GM18517 (cell line): ENCODE measurements around the gene ACAD9.

Experiments
- ATAC-seq: cut with Tn5 transposase; IDR thresholded peaks from one replicate; pipeline ENCODE4 v1.9.1; 2021; ENCODE audit warnings: mild to moderate bottlenecking, moderate library complexity; ENCODE audit not compliant: unreplicated experiment

ACAD9 gene

DNA sequence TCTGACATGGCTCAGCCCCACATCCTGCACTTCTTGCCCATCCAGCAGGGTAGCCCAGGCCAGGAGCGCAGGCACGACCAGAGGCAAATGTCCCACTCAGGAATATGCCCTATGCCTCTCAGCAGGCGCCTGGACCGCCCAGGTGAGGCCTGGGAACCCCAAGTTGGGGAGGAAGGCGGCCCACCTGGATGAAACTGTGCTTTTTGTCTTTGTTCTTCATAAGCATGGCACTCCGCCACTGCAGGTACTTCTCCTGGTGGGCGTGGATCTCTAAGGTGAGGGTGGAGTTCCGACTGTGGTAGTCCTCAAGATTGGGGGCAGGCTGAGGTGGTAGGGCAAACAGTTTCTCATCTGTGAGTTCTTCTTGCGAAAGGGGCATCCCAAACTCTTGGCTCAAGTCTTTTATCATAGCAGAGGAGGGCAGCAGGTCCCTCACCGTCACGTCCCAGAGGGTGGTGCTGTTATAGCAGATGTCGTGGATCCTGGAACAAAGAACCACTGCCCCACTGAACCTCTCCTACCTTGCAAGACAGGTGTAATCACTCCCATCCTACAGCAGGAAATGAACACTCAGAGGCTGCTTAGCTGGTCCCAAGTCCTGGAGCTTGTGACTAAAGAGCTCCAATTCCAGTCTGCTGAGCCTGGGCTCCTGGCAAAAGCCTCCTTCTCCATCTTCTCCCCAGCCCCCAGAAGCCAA, 53.2 kb downstream of the ACAD9 start:
- no peak for ATAC-seq

- no peak for ATAC-seq
These were observed 53.9 kb downstream of the ACAD9 start for GRCh38 chr3:128933213-128933921.

- no peak for ATAC-seq
These were observed 54.5 kb downstream of the ACAD9 start for GRCh38 chr3:128933922-128934253.

- ATAC-seq: no peak
These were observed 56.5 kb downstream of the ACAD9 start for GRCh38 chr3:128935922-128936321.

DNA sequence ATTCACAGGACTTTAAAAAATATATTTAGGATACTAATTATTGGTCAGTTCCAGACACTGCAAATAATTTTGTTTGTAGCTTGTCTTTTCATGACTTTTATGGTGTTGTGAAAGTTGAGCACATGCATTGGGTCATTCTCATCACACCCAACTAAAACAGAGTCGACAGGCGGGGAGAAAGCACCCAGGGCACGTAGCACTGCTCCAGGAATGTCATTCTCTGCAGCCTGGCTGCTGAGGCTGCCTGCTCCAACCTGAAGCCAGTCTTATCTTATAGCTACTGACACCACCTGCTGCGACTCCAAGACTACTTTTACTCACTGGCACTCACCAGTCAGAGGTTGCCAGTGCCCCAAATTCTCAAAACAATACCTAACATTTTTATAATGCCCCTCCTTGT, 56.9 kb downstream of the ACAD9 start:
- no peak for ATAC-seq

DNA sequence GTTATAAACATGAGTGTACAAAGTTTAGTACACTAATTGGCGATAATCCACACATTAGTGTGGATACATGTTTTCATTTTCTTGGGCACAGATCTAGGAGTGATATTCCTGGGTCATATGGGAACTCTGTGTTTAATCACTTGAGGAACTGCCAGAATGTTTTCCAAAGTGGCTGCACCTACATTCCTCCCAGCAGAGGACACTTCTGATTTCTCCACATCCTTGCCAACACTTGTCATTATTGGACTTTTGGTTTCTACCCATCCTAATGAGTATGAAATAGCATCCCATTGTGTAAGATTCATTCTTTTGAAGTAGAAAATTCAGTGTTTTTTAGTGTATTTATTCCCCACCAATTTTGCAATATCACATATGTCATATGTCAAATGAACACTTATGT, 60.8 kb downstream of the ACAD9 start:
- no peak for ATAC-seq

DNA sequence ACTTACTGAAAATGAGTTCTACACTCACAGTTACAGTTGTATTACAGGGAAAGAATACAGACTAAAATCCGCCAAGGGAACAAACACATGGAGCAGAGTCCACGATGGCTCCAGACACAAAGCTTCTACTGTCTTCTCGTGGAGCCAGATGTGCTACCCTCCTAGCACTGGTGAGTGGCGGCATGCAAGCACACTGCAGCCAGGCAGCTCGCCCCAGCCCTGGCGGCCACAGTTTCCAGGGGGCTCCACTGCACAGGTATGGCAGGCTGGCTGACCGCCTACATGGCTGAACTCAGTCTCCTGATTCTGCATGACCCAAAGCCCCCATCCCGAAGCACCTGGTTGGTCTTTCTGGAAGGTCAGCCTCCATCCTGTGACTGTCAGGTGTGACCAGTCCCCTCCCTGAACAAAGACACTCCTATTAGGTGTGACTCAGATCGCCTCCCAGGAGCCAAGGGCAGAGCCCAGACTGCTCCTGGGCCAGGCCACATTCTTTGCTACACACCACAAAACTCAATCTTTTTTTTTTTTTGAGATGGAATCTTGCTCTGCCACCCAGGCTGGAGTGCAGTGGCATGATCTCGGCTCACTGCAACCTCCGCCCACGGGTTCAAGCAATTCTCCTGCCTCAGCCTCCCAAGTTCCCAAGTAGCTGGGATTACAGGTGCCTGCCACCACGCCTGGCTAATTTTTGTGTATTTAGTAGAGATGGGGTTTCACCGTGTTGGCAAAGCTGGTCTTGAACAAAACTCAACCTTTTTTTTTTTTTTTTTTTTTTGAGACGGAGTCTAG, 62.9 kb downstream of the ACAD9 start:
- ATAC-seq: no peak

DNA sequence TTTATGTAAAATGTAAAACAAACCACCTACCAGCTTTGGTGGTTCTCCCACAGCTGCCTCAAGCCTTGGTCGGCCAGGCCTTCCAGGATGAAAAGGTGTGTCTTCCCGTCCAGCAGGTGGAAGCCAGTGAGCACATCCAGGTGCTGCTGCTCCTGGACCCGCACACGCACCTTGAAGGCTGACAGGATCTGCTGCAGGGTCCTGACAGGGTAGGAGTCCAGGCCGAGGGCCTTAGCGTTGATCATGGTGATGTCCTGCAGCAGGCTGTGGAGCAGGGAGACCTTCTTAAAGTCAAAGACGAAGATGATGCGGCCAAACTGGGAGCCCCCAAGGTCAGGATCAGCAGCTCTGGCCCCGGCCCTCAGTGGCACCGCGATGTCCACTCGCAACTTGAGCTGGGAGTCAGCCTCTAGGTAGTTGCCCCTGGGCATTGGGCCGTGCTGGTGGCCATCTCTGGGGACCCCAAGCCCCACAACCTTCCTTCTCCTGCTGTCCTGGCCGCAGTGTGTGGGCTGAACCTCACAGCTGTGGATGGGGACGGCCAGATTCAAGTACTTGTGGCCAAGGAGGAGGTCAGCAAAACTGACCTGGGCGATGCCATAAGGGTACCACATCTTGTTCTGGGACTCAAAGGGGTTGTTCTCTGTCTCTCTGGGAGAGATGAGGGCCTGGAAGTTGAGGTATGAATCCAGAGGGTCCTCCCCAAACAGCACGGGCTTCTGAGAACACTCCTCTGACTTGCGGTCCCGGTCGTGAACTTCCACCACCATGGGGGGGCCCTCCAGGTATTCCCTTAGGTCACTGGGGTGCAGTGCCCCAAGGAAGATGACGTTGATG, 65.8 kb downstream of the ACAD9 start:
- no peak for ATAC-seq

- no peak for ATAC-seq
These were observed 66.4 kb downstream of the ACAD9 start for GRCh38 chr3:128945878-128946175.

- no peak for ATAC-seq
These were observed 67.0 kb downstream of the ACAD9 start for GRCh38 chr3:128946411-128946810.

GRCh38 chr3:128949158-128949557, 69.7 kb downstream of the ACAD9 start:
- ATAC-seq: no peak

DNA sequence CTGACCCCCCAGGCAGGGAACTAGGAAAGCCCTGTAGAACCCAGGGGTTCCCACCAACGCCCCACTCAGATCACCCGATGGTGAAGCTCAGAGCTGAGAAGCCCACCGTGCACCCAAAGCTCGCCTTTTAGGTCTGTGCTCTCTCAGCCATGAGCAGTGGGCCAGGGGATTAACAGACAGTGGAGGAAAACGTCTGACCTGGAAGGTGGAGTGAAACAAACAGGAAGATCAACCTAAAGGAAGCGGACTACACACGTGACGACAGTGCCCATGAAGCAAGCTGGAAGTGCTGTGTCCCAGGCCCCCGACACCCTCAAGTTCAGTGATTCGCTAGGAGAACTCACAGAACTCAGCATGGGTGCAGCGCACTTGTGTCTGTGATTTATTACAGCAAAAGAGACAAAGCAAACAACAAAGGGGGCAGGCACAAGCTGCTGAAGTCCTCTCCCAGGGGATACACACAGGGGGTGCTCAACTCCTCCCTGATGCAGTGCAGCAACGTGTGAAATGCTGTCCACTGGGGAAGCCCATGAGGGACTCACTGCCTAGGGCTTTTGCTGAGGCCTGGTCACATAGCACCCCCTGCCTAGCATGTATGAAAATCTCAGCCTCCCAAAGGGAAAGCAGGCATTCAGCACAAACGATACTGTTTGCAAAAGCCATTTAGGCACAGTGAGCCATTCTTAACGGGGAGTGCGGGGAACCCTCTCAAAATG, 71.0 kb downstream of the ACAD9 start:
- no peak for ATAC-seq

DNA sequence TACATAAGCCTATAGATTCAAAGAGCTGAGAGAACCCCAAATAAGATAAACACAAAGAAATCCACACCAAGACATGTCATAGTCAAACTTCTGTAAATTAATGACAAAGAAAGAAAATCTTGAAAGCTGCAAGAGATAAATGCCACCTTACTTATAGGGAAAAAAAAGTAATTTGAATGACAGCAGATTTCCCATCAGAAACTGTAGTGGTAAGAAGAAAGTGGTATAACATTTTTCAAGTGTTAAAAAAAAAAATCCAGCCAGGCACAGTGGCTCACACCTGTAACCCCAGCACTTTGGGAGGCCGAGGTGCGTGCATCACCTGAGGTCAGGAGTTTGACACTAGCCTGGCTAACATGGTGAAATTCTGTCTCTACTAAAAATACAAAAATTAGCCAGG, 77.0 kb downstream of the ACAD9 start:
- ATAC-seq: no peak
